ENCODE results near the gene C12orf42.

DNA sequence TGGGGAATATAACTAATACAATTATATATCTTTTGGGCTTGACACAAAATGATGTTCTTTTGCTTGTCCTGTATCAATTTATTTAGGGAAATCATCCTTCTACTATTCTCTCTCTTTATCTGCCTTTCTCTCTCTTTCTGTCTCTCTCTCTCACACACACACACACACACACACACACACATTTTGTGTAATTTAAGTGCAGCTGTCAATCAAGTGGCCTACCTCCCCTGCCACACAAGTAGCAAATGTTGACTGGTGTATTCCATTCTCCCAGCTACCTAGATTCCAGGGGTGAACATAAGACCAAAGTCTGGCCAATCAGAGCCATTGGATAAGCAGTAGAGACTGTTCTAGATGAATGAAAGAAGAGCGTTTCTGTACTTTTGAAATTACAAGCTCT, 127.6 kb downstream of the C12orf42 start:
- TF ChIP-seq CTCF (IDR thresholded peaks at IDR 0.05 in 2 of 3, conservative IDR thresholded peaks at IDR 0.05 in 1 of 3; ENCODE audit: control insufficient read depth in 2 of 3, extremely low read depth in 1 of 3, insufficient read depth in 1 of 3, low read depth in 3 of 3, low read length in 3 of 3), result no peak
- TF ChIP-seq, protein P1, sequence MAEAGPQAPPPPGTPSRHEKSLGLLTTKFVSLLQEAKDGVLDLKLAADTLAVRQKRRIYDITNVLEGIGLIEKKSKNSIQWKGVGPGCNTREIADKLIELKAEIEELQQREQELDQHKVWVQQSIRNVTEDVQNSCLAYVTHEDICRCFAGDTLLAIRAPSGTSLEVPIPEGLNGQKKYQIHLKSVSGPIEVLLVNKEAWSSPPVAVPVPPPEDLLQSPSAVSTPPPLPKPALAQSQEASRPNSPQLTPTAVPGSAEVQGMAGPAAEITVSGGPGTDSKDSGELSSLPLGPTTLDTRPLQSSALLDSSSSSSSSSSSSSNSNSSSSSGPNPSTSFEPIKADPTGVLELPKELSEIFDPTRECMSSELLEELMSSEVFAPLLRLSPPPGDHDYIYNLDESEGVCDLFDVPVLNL (IDR thresholded peaks at IDR 0.05; ENCODE audit: low read depth, low read length), result no peak
- TF ChIP-seq NFYA (IDR thresholded peaks at IDR 0.05; ENCODE audit: borderline replicate concordance, low read depth, low read length), result no peak
- no peak for TF ChIP-seq ZBTB40 (IDR thresholded peaks at IDR 0.05; ENCODE audit: borderline replicate concordance)
- TF ChIP-seq CHD4 (IDR thresholded peaks at IDR 0.05), result no peak
- no peak for TF ChIP-seq EP300 (IDR thresholded peaks at IDR 0.05; ENCODE audit: borderline replicate concordance in 1 of 2, control insufficient read depth in 1 of 2, low read depth in 2 of 2, low read length in 2 of 2)
- TF ChIP-seq RBBP5 (conservative IDR thresholded peaks at IDR 0.05), result no peak
- TF ChIP-seq SUPT20H (IDR thresholded peaks at IDR 0.05; ENCODE audit: borderline replicate concordance, control insufficient read depth, low read depth, low read length), result no peak

All from GM12878 (cell line).